ENCODE results near the gene MAP6.

DNA sequence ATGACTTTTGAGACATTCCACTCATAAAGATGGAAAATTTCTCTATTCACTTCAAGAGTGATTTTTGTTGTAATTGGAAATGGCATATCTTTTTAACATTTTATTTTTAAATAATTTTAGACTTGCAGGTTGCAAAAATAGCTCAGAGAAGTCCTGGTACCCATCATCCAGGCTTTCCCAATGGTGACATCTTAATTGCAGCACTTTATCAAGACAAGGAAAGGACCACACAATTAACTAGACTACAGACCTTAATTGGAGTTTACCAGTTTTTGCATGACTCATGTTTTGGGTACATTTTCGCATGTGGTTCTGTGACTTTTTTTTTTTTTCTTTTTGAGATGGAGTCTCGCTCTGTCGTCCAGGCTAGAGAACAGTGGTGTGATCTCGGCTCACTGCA is 23.0 kb upstream of the MAP6 start:
- no peak for TF ChIP-seq YY1 (IDR thresholded peaks at IDR 0.05; ENCODE audit: low read depth, low read length)
- TF ChIP-seq, protein P1, sequence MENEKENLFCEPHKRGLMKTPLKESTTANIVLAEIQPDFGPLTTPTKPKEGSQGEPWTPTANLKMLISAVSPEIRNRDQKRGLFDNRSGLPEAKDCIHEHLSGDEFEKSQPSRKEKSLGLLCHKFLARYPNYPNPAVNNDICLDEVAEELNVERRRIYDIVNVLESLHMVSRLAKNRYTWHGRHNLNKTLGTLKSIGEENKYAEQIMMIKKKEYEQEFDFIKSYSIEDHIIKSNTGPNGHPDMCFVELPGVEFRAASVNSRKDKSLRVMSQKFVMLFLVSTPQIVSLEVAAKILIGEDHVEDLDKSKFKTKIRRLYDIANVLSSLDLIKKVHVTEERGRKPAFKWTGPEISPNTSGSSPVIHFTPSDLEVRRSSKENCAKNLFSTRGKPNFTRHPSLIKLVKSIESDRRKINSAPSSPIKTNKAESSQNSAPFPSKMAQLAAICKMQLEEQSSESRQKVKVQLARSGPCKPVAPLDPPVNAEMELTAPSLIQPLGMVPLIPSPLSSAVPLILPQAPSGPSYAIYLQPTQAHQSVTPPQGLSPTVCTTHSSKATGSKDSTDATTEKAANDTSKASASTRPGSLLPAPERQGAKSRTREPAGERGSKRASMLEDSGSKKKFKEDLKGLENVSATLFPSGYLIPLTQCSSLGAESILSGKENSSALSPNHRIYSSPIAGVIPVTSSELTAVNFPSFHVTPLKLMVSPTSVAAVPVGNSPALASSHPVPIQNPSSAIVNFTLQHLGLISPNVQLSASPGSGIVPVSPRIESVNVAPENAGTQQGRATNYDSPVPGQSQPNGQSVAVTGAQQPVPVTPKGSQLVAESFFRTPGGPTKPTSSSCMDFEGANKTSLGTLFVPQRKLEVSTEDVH (IDR thresholded peaks at IDR 0.05; ENCODE audit: low read depth, partially characterized antibody): no peak
- TF ChIP-seq EP300 (IDR thresholded peaks at IDR 0.05; ENCODE audit: borderline replicate concordance in 1 of 2, control insufficient read depth in 1 of 2, low read depth in 2 of 2, low read length in 2 of 2): no peak

All from GM12878 (cell line).